GM12872 (cell line): ENCODE results near the gene SNAI1.

Source experiments
- TF ChIP-seq, protein P1 (sequence below): IDR thresholded peaks from 3 replicates; pipeline ENCODE4 v1.5.1; 2011; ENCODE audit warnings: low read depth, mild to moderate bottlenecking, low read length, moderate library complexity; ENCODE audit not compliant: insufficient read depth

Gene SNAI1

DNA sequence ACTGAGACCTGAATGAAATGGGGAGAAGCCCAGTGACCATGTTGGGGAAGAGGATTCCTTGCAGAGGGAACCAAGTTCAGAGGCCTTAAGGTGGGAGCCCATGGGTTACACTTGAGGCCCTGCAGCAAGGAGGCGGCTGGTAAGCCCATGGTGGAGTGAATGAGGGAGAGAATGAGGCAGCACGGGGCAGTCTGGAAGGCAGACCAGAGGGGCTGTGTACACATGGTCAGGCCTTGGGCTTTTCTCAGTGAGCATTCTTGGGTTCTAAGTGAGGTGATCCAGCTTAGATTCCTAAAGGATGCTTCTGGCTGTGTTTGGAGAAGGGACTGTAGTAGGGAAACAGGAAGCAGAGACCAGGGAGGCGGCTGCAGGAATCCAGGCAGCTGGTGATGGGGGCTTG, 27.6 kb upstream of the SNAI1 start:
- TF ChIP-seq, protein P1, sequence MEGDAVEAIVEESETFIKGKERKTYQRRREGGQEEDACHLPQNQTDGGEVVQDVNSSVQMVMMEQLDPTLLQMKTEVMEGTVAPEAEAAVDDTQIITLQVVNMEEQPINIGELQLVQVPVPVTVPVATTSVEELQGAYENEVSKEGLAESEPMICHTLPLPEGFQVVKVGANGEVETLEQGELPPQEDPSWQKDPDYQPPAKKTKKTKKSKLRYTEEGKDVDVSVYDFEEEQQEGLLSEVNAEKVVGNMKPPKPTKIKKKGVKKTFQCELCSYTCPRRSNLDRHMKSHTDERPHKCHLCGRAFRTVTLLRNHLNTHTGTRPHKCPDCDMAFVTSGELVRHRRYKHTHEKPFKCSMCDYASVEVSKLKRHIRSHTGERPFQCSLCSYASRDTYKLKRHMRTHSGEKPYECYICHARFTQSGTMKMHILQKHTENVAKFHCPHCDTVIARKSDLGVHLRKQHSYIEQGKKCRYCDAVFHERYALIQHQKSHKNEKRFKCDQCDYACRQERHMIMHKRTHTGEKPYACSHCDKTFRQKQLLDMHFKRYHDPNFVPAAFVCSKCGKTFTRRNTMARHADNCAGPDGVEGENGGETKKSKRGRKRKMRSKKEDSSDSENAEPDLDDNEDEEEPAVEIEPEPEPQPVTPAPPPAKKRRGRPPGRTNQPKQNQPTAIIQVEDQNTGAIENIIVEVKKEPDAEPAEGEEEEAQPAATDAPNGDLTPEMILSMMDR = no peak

GRCh38 chr20:49956689-49957088, 26.1 kb upstream of the SNAI1 start:
- TF ChIP-seq, protein P1 = no peak

GRCh38 chr20:49961413-49961812, 21.4 kb upstream of the SNAI1 start:
- TF ChIP-seq, protein P1 = no peak

DNA sequence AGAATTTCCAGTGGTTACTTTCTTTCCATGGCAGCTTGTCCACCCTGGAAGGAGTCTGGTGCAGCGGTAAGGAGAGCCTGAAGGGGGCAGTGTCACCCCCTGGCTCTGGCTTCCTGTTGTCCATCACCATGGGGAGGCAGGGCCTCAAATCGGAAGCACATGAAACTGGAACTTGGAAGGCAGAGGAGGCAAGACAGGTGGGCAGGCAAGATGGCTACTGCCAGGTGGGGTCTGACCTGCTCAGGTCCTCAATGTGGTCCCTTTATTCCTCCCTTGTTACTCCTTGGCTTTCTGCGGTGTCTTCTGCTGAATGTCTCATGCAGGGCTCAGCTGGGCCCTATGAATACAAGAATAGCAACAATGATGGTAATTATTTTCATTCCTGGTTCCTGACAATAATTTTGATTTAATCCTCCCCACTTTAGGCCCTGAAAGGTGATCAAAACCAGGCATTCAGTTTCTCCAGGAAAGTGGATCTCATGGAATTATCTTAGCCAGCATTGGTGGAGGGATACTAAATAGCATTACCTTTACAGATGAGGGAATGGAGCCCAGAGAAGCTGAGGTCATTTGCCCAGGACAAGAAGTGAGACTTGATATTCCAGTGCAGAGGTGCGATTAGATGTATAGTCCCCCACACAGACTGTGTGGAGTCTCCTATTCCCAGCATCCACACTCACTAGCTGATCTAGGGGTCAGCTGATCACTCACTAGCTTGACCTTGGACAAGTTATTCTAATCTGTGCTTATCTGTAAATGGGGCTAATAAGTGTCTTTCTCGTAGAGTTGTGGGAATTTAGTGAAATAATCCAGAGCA, 17.6 kb upstream of the SNAI1 start:
- TF ChIP-seq, protein P1 = peak; percentile 76

- TF ChIP-seq, protein P1 = no peak
These were observed 16.9 kb upstream of the SNAI1 start for GRCh38 chr20:49965781-49966305.

- TF ChIP-seq, protein P1 = no peak
These were observed 15.9 kb upstream of the SNAI1 start for GRCh38 chr20:49966861-49967260.

GRCh38 chr20:49969234-49969633, 13.5 kb upstream of the SNAI1 start:
- TF ChIP-seq, protein P1 = no peak
